ENCODE measurements around the gene PRODH2.

DNA sequence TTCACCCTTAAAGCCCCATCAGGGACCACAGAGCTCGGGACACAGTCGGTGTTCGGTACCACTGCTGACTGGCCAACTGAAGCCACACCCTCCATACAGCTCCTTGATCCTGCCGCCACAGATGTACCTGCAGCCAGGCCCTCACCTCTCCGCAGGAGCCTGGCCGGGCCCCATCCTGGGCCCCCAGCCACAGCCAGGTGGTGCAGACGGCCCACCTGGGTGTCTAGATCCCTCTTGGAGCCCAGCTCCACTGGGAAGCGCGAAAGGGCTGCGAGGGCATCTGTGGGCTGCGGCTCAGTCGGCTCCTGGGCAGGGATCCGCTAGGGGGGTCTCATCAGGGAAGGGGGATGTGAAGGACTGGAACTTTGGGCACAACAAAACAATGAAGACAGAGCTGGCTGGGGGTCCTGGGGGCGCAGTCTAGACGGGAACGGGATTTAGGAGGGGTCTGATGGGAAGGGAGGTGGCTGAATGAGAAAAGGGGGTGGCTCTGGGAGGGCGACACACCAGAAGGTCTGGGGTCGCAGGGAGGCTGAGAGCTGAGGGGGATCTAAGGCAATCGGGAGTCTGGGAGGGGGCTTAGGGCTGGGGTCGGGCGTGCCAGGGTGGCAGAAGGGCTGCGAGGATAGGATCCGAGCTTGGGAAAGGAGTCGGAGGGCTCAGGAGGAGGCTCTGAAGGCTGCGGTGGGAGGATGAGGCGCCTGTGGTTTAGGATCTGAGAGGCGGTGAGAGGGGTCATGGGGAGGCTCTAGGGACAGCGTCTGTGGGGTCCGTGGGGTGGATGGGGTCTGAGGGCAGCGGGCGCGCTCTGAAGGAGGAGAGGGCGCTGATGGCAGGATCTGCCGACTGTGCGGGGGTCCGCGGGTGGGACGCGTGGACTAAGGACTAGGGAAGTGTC is 15.8 kb downstream of the PRODH2 start:
- TF ChIP-seq, protein P1, sequence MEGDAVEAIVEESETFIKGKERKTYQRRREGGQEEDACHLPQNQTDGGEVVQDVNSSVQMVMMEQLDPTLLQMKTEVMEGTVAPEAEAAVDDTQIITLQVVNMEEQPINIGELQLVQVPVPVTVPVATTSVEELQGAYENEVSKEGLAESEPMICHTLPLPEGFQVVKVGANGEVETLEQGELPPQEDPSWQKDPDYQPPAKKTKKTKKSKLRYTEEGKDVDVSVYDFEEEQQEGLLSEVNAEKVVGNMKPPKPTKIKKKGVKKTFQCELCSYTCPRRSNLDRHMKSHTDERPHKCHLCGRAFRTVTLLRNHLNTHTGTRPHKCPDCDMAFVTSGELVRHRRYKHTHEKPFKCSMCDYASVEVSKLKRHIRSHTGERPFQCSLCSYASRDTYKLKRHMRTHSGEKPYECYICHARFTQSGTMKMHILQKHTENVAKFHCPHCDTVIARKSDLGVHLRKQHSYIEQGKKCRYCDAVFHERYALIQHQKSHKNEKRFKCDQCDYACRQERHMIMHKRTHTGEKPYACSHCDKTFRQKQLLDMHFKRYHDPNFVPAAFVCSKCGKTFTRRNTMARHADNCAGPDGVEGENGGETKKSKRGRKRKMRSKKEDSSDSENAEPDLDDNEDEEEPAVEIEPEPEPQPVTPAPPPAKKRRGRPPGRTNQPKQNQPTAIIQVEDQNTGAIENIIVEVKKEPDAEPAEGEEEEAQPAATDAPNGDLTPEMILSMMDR (conservative IDR thresholded peaks at IDR 0.05): no peak
- TF ChIP-seq EZH2 (IDR thresholded peaks at IDR 0.05; ENCODE audit: low read depth): no peak
